ENCODE data around the gene ZDBF2.
"Not testable (repeated sequence)": the region's sequence is repeated elsewhere in the genome, so short reads cannot be mapped to it uniquely, and the experiment has no call there.

ZDBF2 gene

DNA sequence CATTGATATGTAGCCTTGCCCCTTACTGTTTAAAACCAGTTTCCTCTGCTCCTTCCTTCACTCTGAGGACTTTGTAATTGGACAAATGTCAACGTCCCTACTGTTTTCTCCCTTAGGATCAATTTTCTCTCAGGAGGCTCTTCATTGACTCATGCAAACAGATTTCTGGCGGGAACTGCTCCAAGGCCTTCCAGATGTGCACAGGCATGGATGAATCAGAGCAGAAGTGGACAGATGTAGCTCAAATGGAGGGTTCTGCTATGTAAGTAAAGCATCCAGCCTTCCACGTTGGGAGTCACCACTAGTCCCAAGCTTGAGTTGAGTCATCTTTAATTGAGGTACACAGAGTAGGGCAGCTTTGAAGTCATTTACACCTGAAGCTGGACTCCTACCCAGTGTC, 34.1 kb upstream of the ZDBF2 start:
- Histone ChIP-seq H3K4me2 (no peak overlapping the region), H3K9ac (no peak overlapping the region), H4K20me1 (no peaks in the 10 kb centered on the region), H3K4me3 (no peak overlapping the region), H3K36me3 (no peaks in the 10 kb centered on the region), H3K4me1 (peaks cover 24% of the 10 kb centered on the region), H3K27me3 (no peaks in the 10 kb centered on the region), H3K27ac (no peak overlapping the region), H3K9me3 (peaks cover 27% of the 10 kb centered on the region)
- TF ChIP-seq Cebpa-rat (IDR thresholded peaks at IDR 0.05), result no peak

DNA sequence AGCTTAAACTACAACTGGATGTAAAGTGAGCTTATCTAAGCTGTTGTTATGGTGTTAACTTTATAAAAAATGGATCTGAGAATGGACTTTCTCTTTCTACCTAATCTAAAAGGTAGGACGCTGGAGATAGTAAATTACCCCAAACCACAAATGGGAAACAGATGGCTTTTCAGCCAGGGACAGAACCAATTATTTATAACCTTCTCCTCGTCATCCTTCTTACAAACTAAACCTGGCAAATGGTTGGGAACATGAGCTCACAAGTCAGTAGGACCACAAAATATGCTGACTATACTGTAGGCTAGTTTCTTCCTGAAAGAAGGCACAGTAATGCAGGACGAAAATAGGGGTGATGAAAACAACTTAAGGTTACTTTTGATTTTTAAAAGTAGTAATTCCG, 32.7 kb upstream of the ZDBF2 start:
- Histone ChIP-seq H3K4me3 (no peak overlapping the region), H3K36me3 (no peaks in the 10 kb centered on the region), H3K4me1 (peaks cover 37% of the 10 kb centered on the region), H3K27me3 (no peaks in the 10 kb centered on the region), H3K9ac (no peak overlapping the region), H4K20me1 (no peaks in the 10 kb centered on the region), H3K4me2 (peak overlapping the region; percentile 51), H3K9me3 (peaks cover 13% of the 10 kb centered on the region; the same call in 1 of the 2 replicates), H3K27ac (no peak overlapping the region)
- TF ChIP-seq Cebpa-rat (IDR thresholded peaks at IDR 0.05), result no peak

DNA sequence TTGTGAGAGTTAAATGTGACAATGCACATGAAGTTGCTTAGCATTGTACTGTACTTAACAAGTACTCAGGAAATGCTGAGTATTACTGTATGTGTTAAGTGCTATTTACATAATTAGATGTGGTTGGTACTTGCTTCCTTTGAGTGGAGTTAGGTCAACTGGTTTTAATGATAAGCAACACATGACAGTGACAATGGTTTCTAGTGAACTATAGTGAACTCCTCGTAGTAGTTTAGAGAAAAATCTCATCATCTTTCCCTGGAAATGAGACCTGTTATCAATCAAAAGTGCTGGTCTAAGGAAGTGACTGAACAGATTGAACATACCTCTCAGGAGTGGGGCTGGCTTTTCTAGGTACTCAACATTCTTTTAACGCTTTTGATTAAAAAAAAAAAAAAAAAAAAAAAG, 29.2 kb upstream of the ZDBF2 start:
- H3K4me2 ChIP-seq, result peak overlapping the region; percentile 78

DNA sequence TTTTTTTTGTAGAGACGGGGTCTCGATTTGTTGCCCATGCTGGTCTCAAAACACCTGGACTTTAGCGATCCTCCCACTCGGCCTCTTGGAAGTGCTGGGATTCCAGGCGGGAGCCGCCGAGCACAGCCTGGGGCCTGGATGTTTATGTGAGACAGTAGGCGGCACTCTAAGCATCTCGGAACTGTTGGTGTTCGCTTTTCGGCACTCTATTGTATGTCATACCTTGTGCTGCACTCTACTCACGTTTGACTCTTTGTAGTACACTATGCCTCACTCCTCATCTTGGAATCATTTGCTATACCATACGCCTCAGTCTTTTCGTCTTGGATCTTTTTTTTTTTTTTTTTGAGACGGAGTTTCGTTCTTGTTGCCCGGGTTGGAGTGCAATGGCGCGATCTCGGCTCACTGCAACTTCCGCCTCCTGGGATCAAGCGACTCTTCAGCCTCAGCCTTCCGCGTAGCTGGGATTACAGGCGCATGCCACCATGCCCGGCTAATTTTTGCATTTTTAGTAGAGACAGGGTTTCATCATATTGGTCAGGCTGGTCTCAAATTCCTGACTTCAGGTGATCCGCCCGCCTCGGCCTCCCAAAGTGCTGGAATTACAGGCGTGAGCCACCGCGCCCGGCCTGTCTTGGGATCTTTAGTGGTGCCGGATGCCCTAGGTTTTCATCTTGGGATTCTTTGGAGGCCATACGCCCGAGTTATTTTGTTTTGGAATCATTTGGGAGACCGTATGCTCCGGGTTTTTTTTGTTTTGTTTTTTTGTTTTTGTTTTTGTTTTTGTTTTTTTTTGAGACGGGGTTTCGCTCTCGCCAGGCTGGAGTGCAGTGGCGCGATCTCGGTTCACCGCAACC, 24.2 kb upstream of the ZDBF2 start:
- H3K4me2 ChIP-seq, result no peak overlapping the region
- H3K9ac ChIP-seq, result no peak overlapping the region
- H3K36me3 ChIP-seq, result no peaks in the 10 kb centered on the region
- H3K27me3 ChIP-seq, result no peaks in the 10 kb centered on the region
- H3K9me3 ChIP-seq, result peaks cover 42% of the 10 kb centered on the region
- peaks cover 24% of the 10 kb centered on the region for H3K4me1 ChIP-seq
- no peak overlapping the region for H3K4me3 ChIP-seq
- no peak for TF ChIP-seq Cebpa-rat (IDR thresholded peaks at IDR 0.05)
- H3K27ac ChIP-seq, result no peak overlapping the region
- no peaks in the 10 kb centered on the region for H4K20me1 ChIP-seq

More for the DNA sequence above, 29.2 kb upstream of the ZDBF2 start:
- no peaks in the 10 kb centered on the region for H4K20me1 ChIP-seq
- H3K27ac ChIP-seq, result peak overlapping the region; percentile 88
- H3K36me3 ChIP-seq, result no peaks in the 10 kb centered on the region
- H3K9me3 ChIP-seq, result no peaks in the 10 kb centered on the region
- no peak for TF ChIP-seq Cebpa-rat (IDR thresholded peaks at IDR 0.05)
- peaks cover 48% of the 10 kb centered on the region for H3K4me1 ChIP-seq
- H3K9ac ChIP-seq, result peak overlapping the region; percentile 58; the same call in 1 of the 2 replicates
- H3K4me3 ChIP-seq, result no peak overlapping the region
- no peaks in the 10 kb centered on the region for H3K27me3 ChIP-seq

DNA sequence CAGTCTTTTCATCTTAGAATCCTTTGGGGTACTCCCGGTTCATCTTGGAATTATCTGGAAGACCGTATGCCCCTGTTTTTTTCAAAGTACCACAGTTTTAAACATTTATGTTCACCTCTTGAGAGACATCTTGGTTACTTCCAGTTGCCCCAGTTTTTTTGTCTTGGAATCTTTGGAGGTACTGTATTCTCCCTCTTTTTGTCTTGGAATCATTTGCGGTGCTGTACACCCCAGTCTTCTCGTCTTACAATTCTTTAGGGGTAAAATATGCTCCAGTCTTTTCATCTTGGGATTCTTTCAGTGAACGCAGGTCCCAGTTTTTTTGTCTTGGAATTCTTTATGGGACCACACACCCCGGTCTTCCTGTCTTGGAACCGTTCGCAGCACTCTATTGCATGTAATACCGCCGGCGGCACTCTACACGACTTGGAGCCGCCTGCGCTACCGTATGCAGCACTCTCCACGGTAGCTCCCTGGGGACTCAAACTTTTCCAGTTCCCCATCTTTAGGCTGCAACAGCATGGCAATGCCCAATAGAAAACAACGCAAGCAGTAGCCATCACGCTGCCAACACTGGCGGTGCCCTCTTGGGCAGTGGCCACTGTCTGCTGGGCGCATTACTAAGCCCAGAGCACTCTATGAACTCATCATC, 21.2 kb upstream of the ZDBF2 start:
- no peak overlapping the region for H3K4me2 ChIP-seq
- no peaks in the 10 kb centered on the region for H3K36me3 ChIP-seq
- H3K27me3 ChIP-seq, result no peaks in the 10 kb centered on the region
- H3K4me1 ChIP-seq, result no peaks in the 10 kb centered on the region
- H3K9ac ChIP-seq, result no peak overlapping the region
- no peak overlapping the region for H3K27ac ChIP-seq
- H3K4me3 ChIP-seq, result no peak overlapping the region
- no peak for TF ChIP-seq Cebpa-rat (IDR thresholded peaks at IDR 0.05)
- peaks cover 42% of the 10 kb centered on the region for H3K9me3 ChIP-seq
- H4K20me1 ChIP-seq, result no peaks in the 10 kb centered on the region

DNA sequence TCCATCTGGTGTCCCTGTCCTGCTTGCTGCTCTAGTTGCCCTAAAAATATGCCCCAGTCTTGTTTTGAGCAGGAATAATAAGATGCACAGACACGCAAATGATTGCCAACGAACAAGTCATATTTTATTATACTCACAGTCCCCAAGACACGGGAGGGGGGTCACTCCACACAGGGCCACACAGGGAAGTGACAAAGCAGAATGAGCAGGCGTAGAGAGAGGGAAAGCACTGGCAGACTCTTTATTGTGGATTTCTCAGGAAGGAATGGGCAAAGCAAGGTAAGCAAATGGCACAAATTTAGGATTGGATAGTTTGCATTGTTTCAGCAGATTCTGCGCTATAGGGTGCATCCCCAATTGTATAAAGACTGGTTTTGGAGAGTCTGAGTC, 20.7 kb upstream of the ZDBF2 start:
- Histone ChIP-seq H3K9ac (no peak overlapping the region), H3K4me3 (no peak overlapping the region), H3K4me1 (no peaks in the 10 kb centered on the region), H3K4me2 (no peak overlapping the region), H3K27me3 (no peaks in the 10 kb centered on the region), H3K9me3 (peaks cover 42% of the 10 kb centered on the region), H4K20me1 (no peaks in the 10 kb centered on the region), H3K27ac (no peak overlapping the region), H3K36me3 (no peaks in the 10 kb centered on the region)
- no peak for TF ChIP-seq Cebpa-rat (IDR thresholded peaks at IDR 0.05)

DNA sequence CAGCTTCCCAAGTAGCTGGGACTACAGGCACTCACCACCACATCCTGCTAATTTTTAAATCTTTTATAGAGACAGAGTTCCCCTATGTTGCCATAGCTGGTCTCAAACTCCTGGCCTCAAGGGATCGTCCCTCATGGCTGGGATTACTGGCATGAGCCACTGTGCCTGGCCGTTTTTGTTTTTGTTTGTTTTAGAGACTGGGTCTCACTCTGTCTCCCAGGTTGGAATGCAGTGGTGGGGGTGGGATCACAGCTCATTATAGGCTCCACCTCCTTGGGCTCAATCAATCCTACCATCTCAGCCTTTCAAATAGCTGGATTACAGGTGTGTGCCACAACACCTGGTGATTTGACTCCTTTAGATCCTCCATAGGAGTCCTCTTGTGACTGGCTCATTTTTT, 19.5 kb upstream of the ZDBF2 start:
- Histone ChIP-seq H4K20me1 (no peaks in the 10 kb centered on the region), H3K27me3 (no peaks in the 10 kb centered on the region), H3K4me2 (no peak overlapping the region), H3K4me1 (peaks cover 6% of the 10 kb centered on the region), H3K4me3 (no peak overlapping the region), H3K9ac (no peak overlapping the region), H3K9me3 (peaks cover 42% of the 10 kb centered on the region), H3K27ac (no peak overlapping the region), H3K36me3 (no peaks in the 10 kb centered on the region)
- no peak for TF ChIP-seq Cebpa-rat (IDR thresholded peaks at IDR 0.05)

DNA sequence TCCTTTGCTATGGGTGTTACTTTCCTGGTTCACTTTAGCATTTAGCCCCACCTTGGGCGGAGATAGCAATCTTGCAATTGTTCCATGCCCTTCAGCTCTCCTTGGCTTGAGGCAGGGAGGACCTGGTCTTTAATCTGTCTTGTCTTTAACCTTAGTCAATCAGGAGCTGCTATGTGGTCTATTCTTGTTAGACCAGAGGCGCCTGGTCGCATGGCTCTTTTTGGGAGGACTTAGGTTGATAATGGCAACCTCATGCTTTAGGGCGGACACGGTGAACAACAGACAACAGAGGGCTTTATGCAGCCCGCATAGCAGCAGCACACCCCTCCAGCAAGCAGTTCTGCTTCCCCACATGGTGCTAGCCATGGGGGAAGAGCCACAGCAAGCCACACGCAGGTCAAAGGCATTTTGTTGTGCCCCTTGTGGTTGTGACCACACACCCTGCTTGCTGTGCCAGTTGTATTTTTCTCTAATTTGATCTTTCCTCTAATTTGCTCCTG, 17.7 kb upstream of the ZDBF2 start:
- H3K27ac ChIP-seq, result no peak overlapping the region
- H3K4me3 ChIP-seq, result no peak overlapping the region
- H3K4me2 ChIP-seq, result no peak overlapping the region
- H3K9me3 ChIP-seq, result peaks cover 28% of the 10 kb centered on the region
- H3K36me3 ChIP-seq, result no peaks in the 10 kb centered on the region
- H4K20me1 ChIP-seq, result no peaks in the 10 kb centered on the region
- peaks cover 10% of the 10 kb centered on the region for H3K4me1 ChIP-seq
- H3K9ac ChIP-seq, result no peak overlapping the region
- H3K27me3 ChIP-seq, result no peaks in the 10 kb centered on the region
- no peak for TF ChIP-seq Cebpa-rat (IDR thresholded peaks at IDR 0.05)

DNA sequence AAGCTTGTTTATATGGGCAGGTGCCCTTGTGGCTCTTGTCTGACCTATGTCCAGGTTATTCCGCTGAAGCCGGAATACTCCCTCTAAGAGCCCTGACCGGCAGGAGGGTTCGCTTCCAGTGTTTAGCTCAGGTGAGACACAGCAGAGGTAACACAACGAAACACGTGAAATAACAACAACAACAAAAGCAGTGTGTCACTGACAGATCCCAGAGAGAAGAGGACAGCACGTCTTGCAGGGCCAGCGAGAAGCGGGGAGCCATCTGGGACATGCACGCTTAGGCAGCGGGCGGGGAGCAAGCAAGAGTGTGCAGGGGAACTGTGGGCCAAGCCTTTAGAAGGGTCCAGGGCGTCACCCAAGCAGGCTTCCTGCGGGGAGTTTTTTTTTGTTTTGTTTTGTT, 17.1 kb upstream of the ZDBF2 start:
- peaks cover 3% of the 10 kb centered on the region; the same call in 1 of the 2 replicates for H3K27me3 ChIP-seq

DNA sequence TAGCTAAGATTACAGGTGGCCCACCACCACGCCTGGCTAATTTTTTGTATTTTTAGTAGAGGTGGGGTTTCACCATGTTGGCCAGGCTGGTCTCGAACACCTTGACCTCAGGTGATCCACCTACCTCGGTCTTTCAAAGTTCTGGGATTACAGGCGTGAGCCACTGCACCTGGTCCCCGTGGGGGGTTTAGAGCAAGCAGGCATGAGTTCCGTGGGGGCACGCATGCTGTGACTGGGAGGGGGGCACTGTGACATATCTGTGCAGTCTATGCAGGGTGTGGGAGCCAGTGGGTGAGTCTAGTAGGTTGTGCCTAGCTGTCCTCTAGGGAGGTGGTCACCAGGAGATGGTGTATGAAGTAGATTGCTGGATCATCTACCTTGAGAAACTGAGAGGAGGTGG, 16.6 kb upstream of the ZDBF2 start:
- Histone ChIP-seq H3K4me1 (peaks cover 10% of the 10 kb centered on the region), H4K20me1 (no peaks in the 10 kb centered on the region), H3K4me3 (no peak overlapping the region), H3K36me3 (no peaks in the 10 kb centered on the region), H3K27me3 (peaks cover 8% of the 10 kb centered on the region), H3K27ac (no peak overlapping the region), H3K9me3 (peaks cover 16% of the 10 kb centered on the region), H3K9ac (no peak overlapping the region), H3K4me2 (no peak overlapping the region)
- TF ChIP-seq Cebpa-rat (IDR thresholded peaks at IDR 0.05), result no peak

More for the DNA sequence above, 17.1 kb upstream of the ZDBF2 start:
- no peaks in the 10 kb centered on the region for H3K36me3 ChIP-seq
- no peak overlapping the region for H3K4me2 ChIP-seq
- H3K4me3 ChIP-seq, result no peak overlapping the region
- no peak overlapping the region for H3K27ac ChIP-seq
- peaks cover 22% of the 10 kb centered on the region for H3K9me3 ChIP-seq
- H3K4me1 ChIP-seq, result peaks cover 10% of the 10 kb centered on the region
- TF ChIP-seq Cebpa-rat (IDR thresholded peaks at IDR 0.05), result no peak
- H3K9ac ChIP-seq, result no peak overlapping the region
- no peaks in the 10 kb centered on the region for H4K20me1 ChIP-seq

DNA sequence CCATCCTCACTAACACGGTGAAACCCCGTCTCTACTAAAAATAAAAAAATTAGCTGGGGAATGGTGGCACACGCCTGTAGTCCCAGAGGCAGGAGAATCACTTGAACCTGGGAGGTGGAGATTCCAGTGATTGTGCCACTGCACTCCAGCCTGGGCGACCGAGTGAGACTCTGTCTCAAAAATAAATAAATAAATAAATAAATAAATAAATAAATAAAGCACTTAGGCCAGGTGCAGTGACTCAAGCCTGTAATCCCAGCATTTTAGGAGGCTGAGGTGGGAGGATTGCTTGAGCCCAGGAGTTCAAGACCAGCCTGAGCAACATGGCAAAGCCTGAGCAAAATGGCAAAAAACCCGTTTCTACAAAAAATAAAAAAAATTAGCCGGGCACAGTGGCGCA, 15.8 kb upstream of the ZDBF2 start:
- Histone ChIP-seq H3K27me3 (peaks cover 16% of the 10 kb centered on the region), H3K9me3 (peaks cover 13% of the 10 kb centered on the region)
- not testable (repeated sequence) for H3K4me3 ChIP-seq, H3K9ac ChIP-seq, H3K4me1 ChIP-seq, H3K36me3 ChIP-seq, H3K4me2 ChIP-seq, H4K20me1 ChIP-seq, H3K27ac ChIP-seq

All from BLaER1 (cell line).